B cell (primary cell): Measurements from ENCODE around the gene COL16A1.

Experiments
- EZH2 ChIP-seq: IDR thresholded peaks from 2 replicates; pipeline ENCODE4 v1.6.1; 2012; ENCODE audit warnings: borderline replicate concordance, low read depth, mild to moderate bottlenecking, moderate library complexity, low read length; ENCODE audit not compliant: insufficient read depth, poor library complexity, severe bottlenecking
- TF ChIP-seq, protein P1 (sequence below): fragments of 200-600 bp; IDR thresholded peaks from one replicate; pipeline ENCODE4 v1.8.0; 2022; ENCODE audit warnings: antibody characterized with exemption, mild to moderate bottlenecking

DNA sequence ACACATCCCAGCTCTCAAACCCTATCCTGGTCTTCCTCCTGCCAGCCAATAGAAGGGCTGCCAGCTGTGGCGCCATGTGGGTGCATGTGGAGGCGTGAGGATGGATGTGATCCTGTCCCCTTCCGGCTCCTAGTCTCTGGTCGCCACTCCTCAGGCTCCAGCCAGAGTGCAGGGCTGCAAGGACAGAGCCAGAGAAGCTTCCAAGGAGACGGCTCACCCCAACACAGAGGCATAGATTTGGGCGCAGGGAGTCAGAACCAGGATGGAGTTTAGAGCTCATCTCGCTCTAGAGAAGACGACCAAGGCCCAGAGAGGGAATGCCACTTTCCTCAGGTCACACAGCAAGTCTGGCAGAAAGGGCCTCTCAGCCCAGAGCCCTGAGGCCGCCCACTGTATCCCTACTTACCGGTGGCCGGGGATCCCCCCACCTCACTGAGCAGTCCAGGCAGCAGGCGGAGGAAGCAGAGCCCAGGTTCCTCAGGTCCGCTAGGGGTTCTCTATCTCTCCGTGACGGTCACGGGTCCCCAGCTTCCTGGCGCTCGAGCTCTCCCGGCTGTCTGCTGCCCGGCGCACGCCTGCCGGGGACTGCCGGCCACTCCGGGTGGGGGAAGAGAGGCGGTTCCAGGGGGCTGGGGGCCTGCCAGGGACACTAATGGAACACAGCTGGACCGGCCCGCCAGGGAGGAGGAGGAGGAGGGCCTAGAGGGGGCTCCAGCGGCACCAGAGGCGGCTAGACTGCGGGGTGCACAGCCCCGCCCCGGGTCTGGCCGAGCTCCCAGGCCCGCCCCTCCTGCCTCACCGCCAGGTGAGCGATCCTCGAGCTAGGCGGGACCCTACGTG, at the start of gene COL16A1:
- no peak for TF ChIP-seq EZH2
- TF ChIP-seq, protein P1, sequence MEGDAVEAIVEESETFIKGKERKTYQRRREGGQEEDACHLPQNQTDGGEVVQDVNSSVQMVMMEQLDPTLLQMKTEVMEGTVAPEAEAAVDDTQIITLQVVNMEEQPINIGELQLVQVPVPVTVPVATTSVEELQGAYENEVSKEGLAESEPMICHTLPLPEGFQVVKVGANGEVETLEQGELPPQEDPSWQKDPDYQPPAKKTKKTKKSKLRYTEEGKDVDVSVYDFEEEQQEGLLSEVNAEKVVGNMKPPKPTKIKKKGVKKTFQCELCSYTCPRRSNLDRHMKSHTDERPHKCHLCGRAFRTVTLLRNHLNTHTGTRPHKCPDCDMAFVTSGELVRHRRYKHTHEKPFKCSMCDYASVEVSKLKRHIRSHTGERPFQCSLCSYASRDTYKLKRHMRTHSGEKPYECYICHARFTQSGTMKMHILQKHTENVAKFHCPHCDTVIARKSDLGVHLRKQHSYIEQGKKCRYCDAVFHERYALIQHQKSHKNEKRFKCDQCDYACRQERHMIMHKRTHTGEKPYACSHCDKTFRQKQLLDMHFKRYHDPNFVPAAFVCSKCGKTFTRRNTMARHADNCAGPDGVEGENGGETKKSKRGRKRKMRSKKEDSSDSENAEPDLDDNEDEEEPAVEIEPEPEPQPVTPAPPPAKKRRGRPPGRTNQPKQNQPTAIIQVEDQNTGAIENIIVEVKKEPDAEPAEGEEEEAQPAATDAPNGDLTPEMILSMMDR = no peak
